ENCODE measurements around the gene CPT2.

DNA sequence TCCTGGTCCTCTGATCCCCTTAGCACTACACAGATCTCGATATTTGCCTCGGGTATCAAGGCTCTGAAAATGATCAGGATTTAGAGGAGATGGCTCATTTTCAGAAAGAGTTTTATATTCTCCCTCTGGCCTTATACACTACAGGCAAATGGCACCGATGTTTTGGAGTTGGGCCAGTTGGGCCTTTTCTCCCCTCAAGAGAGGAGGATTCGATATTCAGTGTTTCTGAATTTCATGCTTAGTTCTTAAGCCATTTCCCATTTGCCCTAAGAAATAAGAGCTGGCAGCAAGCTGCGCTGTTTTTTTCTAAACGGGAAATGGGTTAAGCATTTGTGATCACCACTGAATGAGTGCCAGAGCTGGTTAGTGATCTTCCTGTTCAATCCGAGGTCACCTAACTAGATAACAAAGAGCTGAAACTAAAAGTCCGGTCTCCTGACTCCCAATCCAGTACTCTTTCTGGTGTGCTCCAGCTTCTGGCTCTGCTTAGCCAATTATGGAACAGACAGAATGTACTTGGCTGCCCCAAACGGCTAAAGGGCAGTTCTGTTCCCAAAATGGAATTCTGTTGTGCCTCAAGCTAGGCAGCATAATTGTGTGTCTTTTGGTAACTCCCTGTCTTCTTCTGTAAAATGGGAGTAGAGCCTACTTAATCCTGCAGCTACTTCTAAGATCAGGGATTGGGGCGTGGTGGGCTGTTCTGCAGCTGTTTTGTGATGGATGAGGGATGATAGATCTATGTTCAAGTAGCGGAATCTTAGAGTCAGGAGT, 1.2 kb upstream of the CPT2 start:
- TF ChIP-seq POLR2AphosphoS5 (IDR thresholded peaks at IDR 0.05; ENCODE audit: low read depth, low read length) (no peak), POLR2A (IDR thresholded peaks at IDR 0.05; ENCODE audit: low read depth, low read length) (no peak), TAF1 (IDR thresholded peaks at IDR 0.05; ENCODE audit: borderline replicate concordance, low read depth, low read length) (no peak)
